ENCODE results near the gene DDX4.
"Not testable (repeated sequence)": the region's sequence is repeated elsewhere in the genome, so short reads cannot be mapped to it uniquely, and the experiment has no call there.

Gene DDX4

DNA sequence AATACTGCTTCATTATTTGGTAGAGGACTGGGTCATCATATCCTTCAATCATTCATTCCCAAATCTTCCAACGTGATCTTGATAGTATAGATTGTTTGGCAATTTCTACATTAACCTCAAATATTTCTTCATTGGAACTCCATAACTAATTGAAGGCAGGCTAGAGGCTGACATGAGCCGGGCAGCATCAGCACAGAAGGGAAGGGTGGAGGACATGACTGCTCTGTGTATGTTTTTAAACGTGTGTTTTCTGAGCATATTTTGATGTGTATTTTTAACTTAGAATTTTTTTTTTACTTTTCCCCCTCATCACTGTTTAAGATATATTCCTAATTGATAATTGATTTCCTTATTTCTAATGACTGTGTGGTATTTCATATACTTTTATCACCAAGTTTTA is 12.6 kb downstream of the DDX4 start:
- Mint-ChIP-seq H3K9me3 (no peaks in the 10 kb centered on the region), H3K4me1 (peaks cover 8% of the 10 kb centered on the region), H3K36me3 (ENCODE audit: low read depth) (no peaks in the 10 kb centered on the region), H3K4me3 (no peak overlapping the region), H3K27ac (no peak overlapping the region), H3K27me3 (ENCODE audit: low read depth, poor library complexity) (peaks cover 5% of the 10 kb centered on the region)
- no peak for TF ChIP-seq CTCF (IDR thresholded peaks at IDR 0.05)
- no peak for DNase-seq

- no peak for TF ChIP-seq CTCF (IDR thresholded peaks at IDR 0.05)
- DNase-seq, result no peak
- Mint-ChIP-seq H3K4me1 (no peaks in the 10 kb centered on the region), H3K27me3 (ENCODE audit: low read depth, poor library complexity) (no peaks in the 10 kb centered on the region), H3K9me3 (no peaks in the 10 kb centered on the region), H3K36me3 (ENCODE audit: low read depth) (no peaks in the 10 kb centered on the region), H3K4me3 (no peak overlapping the region), H3K27ac (no peak overlapping the region)
Observed at GRCh38 chr5:55758231-55758630, 20.4 kb downstream of the DDX4 start.

DNA sequence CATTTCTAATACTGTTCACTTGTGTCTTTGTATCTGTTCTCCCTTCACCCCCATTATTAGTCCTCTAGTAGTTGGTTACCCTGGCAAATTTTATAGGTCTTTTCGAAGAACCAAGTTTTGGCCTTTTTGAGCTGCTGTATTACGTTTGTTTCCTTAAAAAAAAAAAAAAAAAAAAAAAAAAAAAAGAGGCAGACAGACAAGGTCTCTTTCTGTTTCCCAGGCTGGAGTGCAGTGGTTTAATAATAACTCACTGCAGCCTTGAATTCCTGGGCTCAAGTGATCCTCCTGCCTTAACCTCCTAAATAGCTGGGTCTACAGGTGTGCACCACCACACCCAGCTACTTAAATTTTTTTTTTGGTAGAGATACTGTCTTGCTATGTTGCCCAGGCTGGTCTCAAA is 20.9 kb downstream of the DDX4 start:
- DNase-seq, result no peak
- H3K4me1 Mint-ChIP-seq, result no peaks in the 10 kb centered on the region
- TF ChIP-seq CTCF (IDR thresholded peaks at IDR 0.05), result no peak
- H3K36me3 Mint-ChIP-seq (ENCODE audit: low read depth), result no peaks in the 10 kb centered on the region
- H3K9me3 Mint-ChIP-seq, result no peaks in the 10 kb centered on the region
- no peak overlapping the region for H3K27ac Mint-ChIP-seq
- H3K27me3 Mint-ChIP-seq (ENCODE audit: low read depth, poor library complexity), result no peaks in the 10 kb centered on the region
- H3K4me3 Mint-ChIP-seq, result no peak overlapping the region

DNA sequence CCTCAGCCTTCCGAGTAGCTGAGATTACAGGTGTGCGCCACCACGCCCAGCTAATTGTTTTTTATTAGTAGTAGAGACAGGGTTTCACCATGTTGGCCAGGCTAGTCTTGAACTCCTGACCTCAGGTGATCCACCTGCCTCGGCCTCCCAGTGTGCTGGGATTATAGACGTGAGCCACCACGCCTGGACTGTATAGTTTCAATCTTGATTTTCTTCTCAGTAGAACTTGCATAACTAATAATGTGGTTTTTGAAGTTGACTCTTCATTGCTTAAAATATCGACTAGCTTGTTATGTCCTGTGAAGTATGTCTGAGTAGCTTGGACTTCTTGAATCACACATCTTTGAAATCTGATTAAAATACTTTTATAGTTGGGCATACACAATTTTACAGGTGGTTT is 23.9 kb downstream of the DDX4 start:
- not testable (repeated sequence) for H3K9me3 Mint-ChIP-seq; H3K4me1 Mint-ChIP-seq; H3K36me3 Mint-ChIP-seq (ENCODE audit: low read depth); DNase-seq; H3K4me3 Mint-ChIP-seq; H3K27me3 Mint-ChIP-seq (ENCODE audit: low read depth, poor library complexity); H3K27ac Mint-ChIP-seq

GRCh38 chr5:55763746-55764420 is 26.0 kb downstream of the DDX4 start:
- Mint-ChIP-seq H3K36me3 (ENCODE audit: low read depth) (no peaks in the 10 kb centered on the region), H3K4me1 (peaks cover 9% of the 10 kb centered on the region), H3K4me3 (no peak overlapping the region), H3K27me3 (ENCODE audit: low read depth, poor library complexity) (no peaks in the 10 kb centered on the region), H3K27ac (no peak overlapping the region), H3K9me3 (no peaks in the 10 kb centered on the region)
- no peak for TF ChIP-seq CTCF (IDR thresholded peaks at IDR 0.05)
- DNase-seq, result no peak

GRCh38 chr5:55768279-55768678 is 30.4 kb downstream of the DDX4 start:
- no peaks in the 10 kb centered on the region for H3K9me3 Mint-ChIP-seq
- no peak overlapping the region for H3K27ac Mint-ChIP-seq
- TF ChIP-seq CTCF (IDR thresholded peaks at IDR 0.05), result no peak
- peaks cover 16% of the 10 kb centered on the region for H3K4me1 Mint-ChIP-seq
- H3K36me3 Mint-ChIP-seq (ENCODE audit: low read depth), result no peaks in the 10 kb centered on the region
- no peak for DNase-seq
- no peak overlapping the region for H3K4me3 Mint-ChIP-seq
- H3K27me3 Mint-ChIP-seq (ENCODE audit: low read depth, poor library complexity), result peaks cover 3% of the 10 kb centered on the region

Measured in nephron progenitor cell (in vitro differentiated cells).